ENCODE results near the gene MAP3K2. TPM values are rescaled to one million over a fixed set of nuclear protein-coding genes. Genes with fewer than 3 reads are reported as not detected.

The MAP3K2 gene, protein sequence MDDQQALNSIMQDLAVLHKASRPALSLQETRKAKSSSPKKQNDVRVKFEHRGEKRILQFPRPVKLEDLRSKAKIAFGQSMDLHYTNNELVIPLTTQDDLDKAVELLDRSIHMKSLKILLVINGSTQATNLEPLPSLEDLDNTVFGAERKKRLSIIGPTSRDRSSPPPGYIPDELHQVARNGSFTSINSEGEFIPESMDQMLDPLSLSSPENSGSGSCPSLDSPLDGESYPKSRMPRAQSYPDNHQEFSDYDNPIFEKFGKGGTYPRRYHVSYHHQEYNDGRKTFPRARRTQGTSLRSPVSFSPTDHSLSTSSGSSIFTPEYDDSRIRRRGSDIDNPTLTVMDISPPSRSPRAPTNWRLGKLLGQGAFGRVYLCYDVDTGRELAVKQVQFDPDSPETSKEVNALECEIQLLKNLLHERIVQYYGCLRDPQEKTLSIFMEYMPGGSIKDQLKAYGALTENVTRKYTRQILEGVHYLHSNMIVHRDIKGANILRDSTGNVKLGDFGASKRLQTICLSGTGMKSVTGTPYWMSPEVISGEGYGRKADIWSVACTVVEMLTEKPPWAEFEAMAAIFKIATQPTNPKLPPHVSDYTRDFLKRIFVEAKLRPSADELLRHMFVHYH
- total RNA-seq (2014; rRNA removed) (54.6 and 64.7 TPM in 2 replicates), Bru-seq, nascent RNA (percentile 85 among the genes with signal in this experiment), BruChase-seq, experiment 1, labeled RNA remaining after a 6-hour chase (percentile 90 among the genes with signal in this experiment), BruChase-seq, experiment 2, labeled RNA remaining after a 2-hour chase (percentile 89 among the genes with signal in this experiment)
- long read RNA-seq, partial matches to known transcripts, result 7 of 170 reads
- long read RNA-seq, other reads (novel, unspliced or antisense), result 161 of 170 reads

DNA sequence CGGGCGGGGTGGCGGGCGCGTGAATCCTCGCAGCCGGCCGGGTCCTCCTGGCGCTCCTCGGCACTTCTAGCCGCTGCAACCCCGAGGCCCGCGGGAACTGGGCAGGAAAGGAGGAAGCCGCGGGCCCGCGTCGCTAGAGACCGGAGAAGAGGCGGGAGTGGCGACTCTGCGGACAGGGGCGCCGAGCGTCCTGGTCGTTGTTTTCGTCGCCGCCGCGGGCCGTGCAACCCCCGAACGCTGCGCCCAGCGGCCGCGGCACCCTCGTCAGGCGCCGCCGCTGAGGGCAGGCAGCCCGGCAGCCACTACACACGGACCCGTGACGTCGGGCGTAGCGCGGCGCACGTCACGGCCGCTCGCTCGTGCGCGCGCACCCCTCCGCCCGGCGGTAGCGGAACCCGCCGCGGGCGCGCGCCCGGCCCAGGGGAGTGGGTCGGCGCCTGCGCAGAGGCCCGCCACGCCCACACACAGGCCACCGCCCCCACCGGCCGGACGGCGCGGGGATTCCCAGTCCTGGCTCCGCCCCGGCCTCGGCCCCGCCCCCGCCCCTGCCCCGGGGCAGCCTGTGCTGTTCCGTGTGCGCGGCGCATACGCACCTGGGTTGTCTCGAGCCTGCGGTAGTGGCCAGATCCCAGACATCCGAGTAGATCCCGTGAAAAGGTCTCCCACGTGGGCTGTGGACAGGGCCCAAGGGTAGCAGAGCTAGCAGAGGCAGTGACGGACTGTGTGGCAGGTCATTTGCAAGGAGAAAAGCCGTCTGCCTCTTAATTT is at the start of gene MAP3K2:
Gene MAP3K2, minus strand, starts transcription at position 321 of the 768 bp plus-strand sequence. CDS start 44,846 bp downstream, outside the sequence.
- ATAC-seq, result peak; percentile 79

DNA sequence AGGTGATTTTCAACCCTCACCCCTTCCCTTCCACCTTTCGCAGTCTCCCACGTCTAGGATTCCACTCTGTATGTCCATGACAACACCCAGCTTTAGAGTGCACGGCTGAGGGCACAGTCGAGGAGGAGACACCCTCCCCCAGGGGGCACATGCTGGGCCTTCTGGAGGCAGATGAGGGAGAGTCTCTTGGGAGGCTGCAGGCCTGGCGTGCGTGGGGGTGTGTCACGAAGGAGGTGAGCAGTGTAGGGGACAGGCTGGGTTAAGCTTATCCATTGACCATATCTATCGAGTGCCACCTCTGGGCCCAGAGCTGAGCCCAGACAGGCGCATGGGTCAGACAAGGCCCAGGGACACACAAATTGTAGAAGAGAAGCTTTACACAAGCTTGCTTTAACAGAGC is 49.3 kb upstream of the MAP3K2 start:
- DNase-seq (no peak), ATAC-seq (no peak)
- ChIA-PET POLR2A (ENCODE audit: unreplicated experiment) (no interaction called here), CTCF (no interaction called here)
- H4K20me1 ChIP-seq (ENCODE audit: low read length), result no peaks in the 10 kb centered on the region
- H3K36me3 ChIP-seq (ENCODE audit: low read depth, low read length), result no peaks in the 10 kb centered on the region
- no peak overlapping the region for H3K9ac ChIP-seq (ENCODE audit: low read length)
- TF ChIP-seq EZH2 (IDR thresholded peaks at IDR 0.05; ENCODE audit: low read length, unreplicated experiment) (no peak), EZH2phosphoT487 (IDR thresholded peaks at IDR 0.05; ENCODE audit: borderline replicate concordance, low read length) (no peak)
- TF ChIP-seq, protein P1, sequence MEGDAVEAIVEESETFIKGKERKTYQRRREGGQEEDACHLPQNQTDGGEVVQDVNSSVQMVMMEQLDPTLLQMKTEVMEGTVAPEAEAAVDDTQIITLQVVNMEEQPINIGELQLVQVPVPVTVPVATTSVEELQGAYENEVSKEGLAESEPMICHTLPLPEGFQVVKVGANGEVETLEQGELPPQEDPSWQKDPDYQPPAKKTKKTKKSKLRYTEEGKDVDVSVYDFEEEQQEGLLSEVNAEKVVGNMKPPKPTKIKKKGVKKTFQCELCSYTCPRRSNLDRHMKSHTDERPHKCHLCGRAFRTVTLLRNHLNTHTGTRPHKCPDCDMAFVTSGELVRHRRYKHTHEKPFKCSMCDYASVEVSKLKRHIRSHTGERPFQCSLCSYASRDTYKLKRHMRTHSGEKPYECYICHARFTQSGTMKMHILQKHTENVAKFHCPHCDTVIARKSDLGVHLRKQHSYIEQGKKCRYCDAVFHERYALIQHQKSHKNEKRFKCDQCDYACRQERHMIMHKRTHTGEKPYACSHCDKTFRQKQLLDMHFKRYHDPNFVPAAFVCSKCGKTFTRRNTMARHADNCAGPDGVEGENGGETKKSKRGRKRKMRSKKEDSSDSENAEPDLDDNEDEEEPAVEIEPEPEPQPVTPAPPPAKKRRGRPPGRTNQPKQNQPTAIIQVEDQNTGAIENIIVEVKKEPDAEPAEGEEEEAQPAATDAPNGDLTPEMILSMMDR (conservative IDR thresholded peaks at IDR 0.05; ENCODE audit: low read depth, low read length), result no peak
- H3K9me2 ChIP-seq (replicated peaks; ENCODE audit: low read length), result no peaks in the 10 kb centered on the region
- no peak overlapping the region for H3K4me2 ChIP-seq (ENCODE audit: low read length)
- no peak overlapping the region for H3K4me3 ChIP-seq (ENCODE audit: low read length)
- intact Hi-C loops (cut with micrococcal nuclease), result no loop called here
- no peaks in the 10 kb centered on the region for H3K4me1 ChIP-seq (ENCODE audit: insufficient read depth, low read length)
- H3K9me3 ChIP-seq (ENCODE audit: low read length), result no peaks in the 10 kb centered on the region
- no peaks in the 10 kb centered on the region for H3K27me3 ChIP-seq (ENCODE audit: low read length)
- H3F3A ChIP-seq (ENCODE audit: low read length, unreplicated experiment), result no peaks in the 10 kb centered on the region
- H2AFZ ChIP-seq (ENCODE audit: low read length), result no peak overlapping the region
- BruUV-seq (replicated peaks), result no TSS peak
- no peak overlapping the region for H3K27ac ChIP-seq (ENCODE audit: low read length)
- H3K79me2 ChIP-seq (ENCODE audit: low read length), result no peaks in the 10 kb centered on the region

More for the DNA sequence above, at the start of gene MAP3K2:
- Histone ChIP-seq H3K79me2 (ENCODE audit: low read length) (peaks cover 42% of the 10 kb centered on the region), H3K36me3 (ENCODE audit: low read depth, low read length) (no peaks in the 10 kb centered on the region), H3F3A (ENCODE audit: low read length, unreplicated experiment) (no peaks in the 10 kb centered on the region), H3K4me2 (ENCODE audit: low read length) (peak within 1 kb of the TSS; percentile 95), H3K27ac (ENCODE audit: low read length) (peak within 1 kb of the TSS; percentile 90), H3K4me3 (ENCODE audit: low read length) (peak within 1 kb of the TSS; percentile 84), H3K9ac (ENCODE audit: low read length) (peak within 1 kb of the TSS; percentile 99), H2AFZ (ENCODE audit: low read length) (peak within 1 kb of the TSS; percentile 83), H3K4me1 (ENCODE audit: insufficient read depth, low read length) (peaks cover 28% of the 10 kb centered on the region), H3K9me2 (replicated peaks; ENCODE audit: low read length) (no peaks in the 10 kb centered on the region), H3K9me3 (ENCODE audit: low read length) (no peaks in the 10 kb centered on the region), H4K20me1 (ENCODE audit: low read length) (peaks cover 23% of the 10 kb centered on the region), H3K27me3 (ENCODE audit: low read length) (no peaks in the 10 kb centered on the region)
- CTCF ChIA-PET, result no interaction called here
- no TSS peak for BruUV-seq (replicated peaks)
- intact Hi-C loops (cut with micrococcal nuclease), result loop anchor here (1.0 to 10.0 kb wide), 3 partner anchors 10 to 163 kb away; partner anchors contain the start of gene CYP27C1
- no peak for TF ChIP-seq EZH2phosphoT487 (IDR thresholded peaks at IDR 0.05; ENCODE audit: borderline replicate concordance, low read length)
- TF ChIP-seq, protein P1 (conservative IDR thresholded peaks at IDR 0.05; ENCODE audit: low read depth, low read length), result no peak
- TF ChIP-seq EZH2 (IDR thresholded peaks at IDR 0.05; ENCODE audit: low read length, unreplicated experiment), result no peak
- DNase-seq, result peak; percentile 96
- POLR2A ChIA-PET (ENCODE audit: unreplicated experiment), result no interaction called here

Data from PC-3 (cell line).